ENCODE measurements around the gene CABP7. TPM values are rescaled to one million over a fixed set of nuclear protein-coding genes. Genes with fewer than 3 reads are reported as not detected.

Gene CABP7
- total and polyA plus RNA-seq, 2 experiments from 2014 or later, result 0.16 TPM; not detected in 1

DNA sequence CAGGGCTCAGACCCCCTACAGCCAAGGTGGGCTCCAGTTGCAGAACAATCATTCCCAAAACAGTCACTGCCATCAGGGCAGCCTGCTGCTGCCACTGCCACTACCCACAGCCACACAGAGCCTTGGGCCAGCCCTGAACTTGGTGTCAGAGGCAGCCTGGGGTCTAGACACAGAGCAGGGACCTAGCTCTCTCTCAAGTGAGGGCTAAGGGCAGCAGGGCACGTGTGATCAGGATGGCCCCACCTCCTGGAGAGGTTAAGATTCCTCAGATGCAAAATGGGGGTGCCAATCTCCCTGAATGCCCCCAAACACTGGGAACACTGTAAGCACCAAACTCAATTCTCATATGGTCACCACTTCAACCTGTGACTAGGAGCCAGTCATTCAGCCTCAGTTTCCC, 15.6 kb downstream of the CABP7 start:
- Histone ChIP-seq H3K79me2 (no peaks in the 10 kb centered on the region), H3K9me3 (ENCODE audit: low read depth) (no peaks in the 10 kb centered on the region), H3K4me2 (no peak overlapping the region), H3K27me3 (no peaks in the 10 kb centered on the region), H3K36me3 (replicated peaks; ENCODE audit: insufficient read depth, low read depth) (no peaks in the 10 kb centered on the region), H2AFZ (no peak overlapping the region), H3K9me2 (replicated peaks; ENCODE audit: insufficient read depth) (no peaks in the 10 kb centered on the region), H3K4me1 (ENCODE audit: insufficient read depth) (no peaks in the 10 kb centered on the region), H4K20me1 (ENCODE audit: insufficient read depth, poor library complexity, severe bottlenecking) (no peaks in the 10 kb centered on the region), H3K27ac (no peak overlapping the region), H3K4me3 (no peak overlapping the region)
- DNase-seq (ENCODE audit: low spot score), result no peak
- 70% methylated on average over 1 of the region's 1 CpG for WGBS (ENCODE audit: low lambda C conversion rate, missing lambda C conversion rate)
- TF ChIP-seq EZH2 (IDR thresholded peaks at IDR 0.05; ENCODE audit: borderline replicate concordance) (no peak), EZH2phosphoT487 (IDR thresholded peaks at IDR 0.05; ENCODE audit: low read depth, severe bottlenecking, unreplicated experiment) (no peak)
- TF ChIP-seq, protein P1, sequence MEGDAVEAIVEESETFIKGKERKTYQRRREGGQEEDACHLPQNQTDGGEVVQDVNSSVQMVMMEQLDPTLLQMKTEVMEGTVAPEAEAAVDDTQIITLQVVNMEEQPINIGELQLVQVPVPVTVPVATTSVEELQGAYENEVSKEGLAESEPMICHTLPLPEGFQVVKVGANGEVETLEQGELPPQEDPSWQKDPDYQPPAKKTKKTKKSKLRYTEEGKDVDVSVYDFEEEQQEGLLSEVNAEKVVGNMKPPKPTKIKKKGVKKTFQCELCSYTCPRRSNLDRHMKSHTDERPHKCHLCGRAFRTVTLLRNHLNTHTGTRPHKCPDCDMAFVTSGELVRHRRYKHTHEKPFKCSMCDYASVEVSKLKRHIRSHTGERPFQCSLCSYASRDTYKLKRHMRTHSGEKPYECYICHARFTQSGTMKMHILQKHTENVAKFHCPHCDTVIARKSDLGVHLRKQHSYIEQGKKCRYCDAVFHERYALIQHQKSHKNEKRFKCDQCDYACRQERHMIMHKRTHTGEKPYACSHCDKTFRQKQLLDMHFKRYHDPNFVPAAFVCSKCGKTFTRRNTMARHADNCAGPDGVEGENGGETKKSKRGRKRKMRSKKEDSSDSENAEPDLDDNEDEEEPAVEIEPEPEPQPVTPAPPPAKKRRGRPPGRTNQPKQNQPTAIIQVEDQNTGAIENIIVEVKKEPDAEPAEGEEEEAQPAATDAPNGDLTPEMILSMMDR (IDR thresholded peaks at IDR 0.05; ENCODE audit: poor library complexity), result no peak

DNA sequence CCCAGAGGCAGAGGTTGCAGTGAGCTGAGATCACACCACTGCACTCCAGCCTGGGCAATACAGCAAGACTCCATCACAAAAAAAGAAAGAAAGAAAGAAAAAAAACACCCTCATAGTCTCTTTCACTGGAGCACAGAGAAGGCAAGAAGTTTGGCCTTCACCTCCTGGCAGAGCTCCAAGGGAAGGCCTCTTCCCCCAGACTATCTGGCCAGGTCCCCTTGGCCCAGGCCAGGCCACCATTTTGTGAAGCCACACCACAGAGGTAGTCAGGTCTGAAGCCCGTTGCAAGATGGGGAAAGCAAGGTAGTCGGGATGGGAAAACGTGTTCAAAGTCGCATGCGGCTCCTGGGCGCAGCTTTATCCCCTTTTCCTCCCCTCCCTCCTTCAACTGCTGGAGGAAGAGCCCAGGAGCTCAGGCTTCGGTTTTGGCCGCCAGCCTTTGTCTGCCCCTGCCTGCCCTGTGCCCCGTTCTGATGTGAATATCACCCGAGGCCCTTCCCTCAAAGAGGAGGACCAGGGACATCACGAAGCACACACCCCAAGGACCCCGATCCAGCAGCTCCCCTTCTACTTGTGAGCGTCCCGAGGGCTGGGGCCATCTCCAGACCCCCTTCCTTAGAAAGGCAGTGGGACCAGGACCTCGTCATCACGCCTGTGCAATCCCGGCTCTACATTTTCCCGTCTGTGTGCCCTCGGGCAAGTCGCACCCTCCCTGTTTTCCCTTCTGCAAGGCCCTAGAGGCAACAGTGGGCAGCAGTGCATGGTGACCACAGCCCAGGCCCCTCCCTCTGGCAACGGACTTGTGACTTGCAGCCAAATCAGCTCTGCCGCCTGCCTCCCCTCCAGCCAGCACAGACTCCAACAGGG, 17.7 kb downstream of the CABP7 start:
- 89% methylated on average over 22 of the region's 22 CpGs for WGBS (ENCODE audit: low lambda C conversion rate, missing lambda C conversion rate)
- no peaks in the 10 kb centered on the region for H3K9me3 ChIP-seq (ENCODE audit: low read depth)
- no peaks in the 10 kb centered on the region for H4K20me1 ChIP-seq (ENCODE audit: insufficient read depth, poor library complexity, severe bottlenecking)
- H3K79me2 ChIP-seq, result no peaks in the 10 kb centered on the region
- TF ChIP-seq EZH2phosphoT487 (IDR thresholded peaks at IDR 0.05; ENCODE audit: low read depth, severe bottlenecking, unreplicated experiment), result no peak
- no peak for DNase-seq (ENCODE audit: low spot score)
- no peak overlapping the region for H3K4me2 ChIP-seq
- H3K9me2 ChIP-seq (replicated peaks; ENCODE audit: insufficient read depth), result no peaks in the 10 kb centered on the region
- H2AFZ ChIP-seq, result no peak overlapping the region
- H3K4me3 ChIP-seq, result no peak overlapping the region
- no peaks in the 10 kb centered on the region for H3K4me1 ChIP-seq (ENCODE audit: insufficient read depth)
- no peak overlapping the region for H3K27ac ChIP-seq
- H3K36me3 ChIP-seq (replicated peaks; ENCODE audit: insufficient read depth, low read depth), result no peaks in the 10 kb centered on the region
- no peaks in the 10 kb centered on the region for H3K27me3 ChIP-seq

GRCh38 chr22:29738118-29738815, 18.5 kb downstream of the CABP7 start:
- no peaks in the 10 kb centered on the region for H3K9me3 ChIP-seq (ENCODE audit: low read depth)
- H3K9me2 ChIP-seq (replicated peaks; ENCODE audit: insufficient read depth), result no peaks in the 10 kb centered on the region
- no peaks in the 10 kb centered on the region for H3K27me3 ChIP-seq
- no peak overlapping the region for H2AFZ ChIP-seq
- 88% methylated on average over 15 of the region's 15 CpGs for WGBS (ENCODE audit: low lambda C conversion rate, missing lambda C conversion rate)
- H3K27ac ChIP-seq, result no peak overlapping the region
- no peaks in the 10 kb centered on the region for H3K4me1 ChIP-seq (ENCODE audit: insufficient read depth)
- H3K79me2 ChIP-seq, result no peaks in the 10 kb centered on the region
- no peak overlapping the region for H3K4me2 ChIP-seq
- no peak overlapping the region for H3K4me3 ChIP-seq
- TF ChIP-seq EZH2 (IDR thresholded peaks at IDR 0.05; ENCODE audit: borderline replicate concordance) (no peak), EZH2phosphoT487 (IDR thresholded peaks at IDR 0.05; ENCODE audit: low read depth, severe bottlenecking, unreplicated experiment) (no peak)
- TF ChIP-seq, protein P1 (IDR thresholded peaks at IDR 0.05; ENCODE audit: poor library complexity), result no peak
- H4K20me1 ChIP-seq (ENCODE audit: insufficient read depth, poor library complexity, severe bottlenecking), result no peaks in the 10 kb centered on the region
- H3K36me3 ChIP-seq (replicated peaks; ENCODE audit: insufficient read depth, low read depth), result no peaks in the 10 kb centered on the region
- DNase-seq (ENCODE audit: low spot score), result no peak

DNA sequence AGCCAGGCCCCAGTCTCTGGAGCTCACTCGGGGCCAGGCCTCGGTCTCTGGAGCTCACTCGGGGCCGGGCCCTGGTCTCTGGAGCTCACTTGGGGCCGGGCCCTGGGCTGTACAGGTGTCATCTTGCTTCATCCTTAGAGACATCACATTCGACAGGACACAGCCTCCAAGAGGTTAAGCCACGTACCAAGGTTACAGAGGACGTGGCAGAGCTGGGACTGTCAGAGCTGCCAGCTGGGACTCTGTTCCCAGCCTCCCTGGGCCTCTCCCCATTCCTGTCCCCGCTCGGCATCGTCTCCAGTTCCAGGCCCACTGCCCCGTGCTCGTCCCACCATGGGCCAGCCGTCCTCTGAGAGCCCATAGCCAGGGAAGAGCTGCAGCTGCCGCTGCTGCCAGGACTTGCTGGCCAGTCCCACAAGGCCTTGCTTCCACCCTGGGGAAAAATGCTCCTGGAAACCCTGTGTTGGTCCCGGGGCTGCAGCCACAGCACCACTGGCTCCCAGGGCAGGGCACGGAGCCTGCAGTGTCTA, 19.6 kb downstream of the CABP7 start:
- 86% methylated on average over 17 of the region's 17 CpGs for WGBS (ENCODE audit: low lambda C conversion rate, missing lambda C conversion rate)

More for the DNA sequence above, 19.6 kb downstream of the CABP7 start:
- DNase-seq (ENCODE audit: low spot score), result no peak
- Histone ChIP-seq H3K27ac (no peak overlapping the region), H4K20me1 (ENCODE audit: insufficient read depth, poor library complexity, severe bottlenecking) (no peaks in the 10 kb centered on the region), H3K9me3 (ENCODE audit: low read depth) (no peaks in the 10 kb centered on the region), H3K27me3 (no peaks in the 10 kb centered on the region), H3K4me1 (ENCODE audit: insufficient read depth) (no peaks in the 10 kb centered on the region), H3K79me2 (no peaks in the 10 kb centered on the region), H3K36me3 (replicated peaks; ENCODE audit: insufficient read depth, low read depth) (no peaks in the 10 kb centered on the region), H3K4me2 (no peak overlapping the region), H2AFZ (no peak overlapping the region), H3K9me2 (replicated peaks; ENCODE audit: insufficient read depth) (no peaks in the 10 kb centered on the region), H3K4me3 (no peak overlapping the region)
- no peak for TF ChIP-seq EZH2phosphoT487 (IDR thresholded peaks at IDR 0.05; ENCODE audit: low read depth, severe bottlenecking, unreplicated experiment)
- TF ChIP-seq EZH2 (IDR thresholded peaks at IDR 0.05; ENCODE audit: borderline replicate concordance), result no peak
- TF ChIP-seq, protein P1 (IDR thresholded peaks at IDR 0.05; ENCODE audit: poor library complexity), result no peak
